Measurements from ENCODE around the gene NHS.

GRCh38 chrX:17596061-17596460 lies 221.1 kb downstream of the NHS start:
- TF ChIP-seq RFX5 (IDR thresholded peaks at IDR 0.05; ENCODE audit: low read depth, low read length) (no peak), POLR2A (IDR thresholded peaks at IDR 0.05; ENCODE audit: low read depth, low read length) (no peak), RCOR1 (IDR thresholded peaks at IDR 0.05; ENCODE audit: insufficient replicate concordance, low read length) (no peak), SMC3 (IDR thresholded peaks at IDR 0.05; ENCODE audit: low read depth, low read length) (no peak), RAD21 (IDR thresholded peaks at IDR 0.05; ENCODE audit: low read length) (no peak), MXI1 (IDR thresholded peaks at IDR 0.05; ENCODE audit: borderline replicate concordance, low read depth, low read length) (no peak), CHD1 (IDR thresholded peaks at IDR 0.05; ENCODE audit: low read depth, low read length) (no peak), BHLHE40 (IDR thresholded peaks at IDR 0.05; ENCODE audit: low read depth, low read length) (no peak), FOS (IDR thresholded peaks at IDR 0.05; ENCODE audit: low read depth, low read length) (no peak)
- TF ChIP-seq, protein P1, sequence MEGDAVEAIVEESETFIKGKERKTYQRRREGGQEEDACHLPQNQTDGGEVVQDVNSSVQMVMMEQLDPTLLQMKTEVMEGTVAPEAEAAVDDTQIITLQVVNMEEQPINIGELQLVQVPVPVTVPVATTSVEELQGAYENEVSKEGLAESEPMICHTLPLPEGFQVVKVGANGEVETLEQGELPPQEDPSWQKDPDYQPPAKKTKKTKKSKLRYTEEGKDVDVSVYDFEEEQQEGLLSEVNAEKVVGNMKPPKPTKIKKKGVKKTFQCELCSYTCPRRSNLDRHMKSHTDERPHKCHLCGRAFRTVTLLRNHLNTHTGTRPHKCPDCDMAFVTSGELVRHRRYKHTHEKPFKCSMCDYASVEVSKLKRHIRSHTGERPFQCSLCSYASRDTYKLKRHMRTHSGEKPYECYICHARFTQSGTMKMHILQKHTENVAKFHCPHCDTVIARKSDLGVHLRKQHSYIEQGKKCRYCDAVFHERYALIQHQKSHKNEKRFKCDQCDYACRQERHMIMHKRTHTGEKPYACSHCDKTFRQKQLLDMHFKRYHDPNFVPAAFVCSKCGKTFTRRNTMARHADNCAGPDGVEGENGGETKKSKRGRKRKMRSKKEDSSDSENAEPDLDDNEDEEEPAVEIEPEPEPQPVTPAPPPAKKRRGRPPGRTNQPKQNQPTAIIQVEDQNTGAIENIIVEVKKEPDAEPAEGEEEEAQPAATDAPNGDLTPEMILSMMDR (conservative IDR thresholded peaks at IDR 0.05; ENCODE audit: low read depth, low read length): no peak
- TF ChIP-seq, protein P2, sequence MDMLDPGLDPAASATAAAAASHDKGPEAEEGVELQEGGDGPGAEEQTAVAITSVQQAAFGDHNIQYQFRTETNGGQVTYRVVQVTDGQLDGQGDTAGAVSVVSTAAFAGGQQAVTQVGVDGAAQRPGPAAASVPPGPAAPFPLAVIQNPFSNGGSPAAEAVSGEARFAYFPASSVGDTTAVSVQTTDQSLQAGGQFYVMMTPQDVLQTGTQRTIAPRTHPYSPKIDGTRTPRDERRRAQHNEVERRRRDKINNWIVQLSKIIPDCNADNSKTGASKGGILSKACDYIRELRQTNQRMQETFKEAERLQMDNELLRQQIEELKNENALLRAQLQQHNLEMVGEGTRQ (IDR thresholded peaks at IDR 0.05; ENCODE audit: low read depth, low read length): no peak
